ENCODE data around the gene GAS1.

DNA sequence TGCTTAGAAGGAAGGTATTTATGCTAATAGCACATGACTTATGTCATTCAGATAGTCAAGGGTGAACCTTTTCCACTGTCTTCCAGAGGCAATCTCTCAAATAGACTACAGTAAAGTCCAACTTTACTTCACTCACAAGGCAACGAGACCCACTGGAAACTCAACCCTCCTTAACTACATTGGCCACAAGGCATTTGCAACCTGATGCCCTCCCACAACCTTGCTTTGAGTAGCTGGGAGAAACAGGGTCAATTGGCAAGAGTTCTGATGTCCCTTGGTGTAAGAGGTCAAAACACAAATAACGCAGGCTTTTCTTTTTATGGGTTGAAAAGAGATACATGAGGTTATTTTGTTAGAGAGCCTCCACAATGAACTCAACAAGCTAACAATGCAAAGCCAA lies 6.1 kb downstream of the GAS1 start:
- TF ChIP-seq, protein P1, sequence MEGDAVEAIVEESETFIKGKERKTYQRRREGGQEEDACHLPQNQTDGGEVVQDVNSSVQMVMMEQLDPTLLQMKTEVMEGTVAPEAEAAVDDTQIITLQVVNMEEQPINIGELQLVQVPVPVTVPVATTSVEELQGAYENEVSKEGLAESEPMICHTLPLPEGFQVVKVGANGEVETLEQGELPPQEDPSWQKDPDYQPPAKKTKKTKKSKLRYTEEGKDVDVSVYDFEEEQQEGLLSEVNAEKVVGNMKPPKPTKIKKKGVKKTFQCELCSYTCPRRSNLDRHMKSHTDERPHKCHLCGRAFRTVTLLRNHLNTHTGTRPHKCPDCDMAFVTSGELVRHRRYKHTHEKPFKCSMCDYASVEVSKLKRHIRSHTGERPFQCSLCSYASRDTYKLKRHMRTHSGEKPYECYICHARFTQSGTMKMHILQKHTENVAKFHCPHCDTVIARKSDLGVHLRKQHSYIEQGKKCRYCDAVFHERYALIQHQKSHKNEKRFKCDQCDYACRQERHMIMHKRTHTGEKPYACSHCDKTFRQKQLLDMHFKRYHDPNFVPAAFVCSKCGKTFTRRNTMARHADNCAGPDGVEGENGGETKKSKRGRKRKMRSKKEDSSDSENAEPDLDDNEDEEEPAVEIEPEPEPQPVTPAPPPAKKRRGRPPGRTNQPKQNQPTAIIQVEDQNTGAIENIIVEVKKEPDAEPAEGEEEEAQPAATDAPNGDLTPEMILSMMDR (IDR thresholded peaks at IDR 0.05) = no peak
- TF ChIP-seq POLR2AphosphoS5 (IDR thresholded peaks at IDR 0.05; ENCODE audit: low read depth, low read length) (no peak), TCF7L2 (IDR thresholded peaks at IDR 0.05; ENCODE audit: low read depth, low read length) (no peak), SIN3A (IDR thresholded peaks at IDR 0.05; ENCODE audit: borderline replicate concordance, insufficient read depth, low read depth, low read length) (no peak)
- TF ChIP-seq, protein P2, sequence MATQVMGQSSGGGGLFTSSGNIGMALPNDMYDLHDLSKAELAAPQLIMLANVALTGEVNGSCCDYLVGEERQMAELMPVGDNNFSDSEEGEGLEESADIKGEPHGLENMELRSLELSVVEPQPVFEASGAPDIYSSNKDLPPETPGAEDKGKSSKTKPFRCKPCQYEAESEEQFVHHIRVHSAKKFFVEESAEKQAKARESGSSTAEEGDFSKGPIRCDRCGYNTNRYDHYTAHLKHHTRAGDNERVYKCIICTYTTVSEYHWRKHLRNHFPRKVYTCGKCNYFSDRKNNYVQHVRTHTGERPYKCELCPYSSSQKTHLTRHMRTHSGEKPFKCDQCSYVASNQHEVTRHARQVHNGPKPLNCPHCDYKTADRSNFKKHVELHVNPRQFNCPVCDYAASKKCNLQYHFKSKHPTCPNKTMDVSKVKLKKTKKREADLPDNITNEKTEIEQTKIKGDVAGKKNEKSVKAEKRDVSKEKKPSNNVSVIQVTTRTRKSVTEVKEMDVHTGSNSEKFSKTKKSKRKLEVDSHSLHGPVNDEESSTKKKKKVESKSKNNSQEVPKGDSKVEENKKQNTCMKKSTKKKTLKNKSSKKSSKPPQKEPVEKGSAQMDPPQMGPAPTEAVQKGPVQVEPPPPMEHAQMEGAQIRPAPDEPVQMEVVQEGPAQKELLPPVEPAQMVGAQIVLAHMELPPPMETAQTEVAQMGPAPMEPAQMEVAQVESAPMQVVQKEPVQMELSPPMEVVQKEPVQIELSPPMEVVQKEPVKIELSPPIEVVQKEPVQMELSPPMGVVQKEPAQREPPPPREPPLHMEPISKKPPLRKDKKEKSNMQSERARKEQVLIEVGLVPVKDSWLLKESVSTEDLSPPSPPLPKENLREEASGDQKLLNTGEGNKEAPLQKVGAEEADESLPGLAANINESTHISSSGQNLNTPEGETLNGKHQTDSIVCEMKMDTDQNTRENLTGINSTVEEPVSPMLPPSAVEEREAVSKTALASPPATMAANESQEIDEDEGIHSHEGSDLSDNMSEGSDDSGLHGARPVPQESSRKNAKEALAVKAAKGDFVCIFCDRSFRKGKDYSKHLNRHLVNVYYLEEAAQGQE (IDR thresholded peaks at IDR 0.05; ENCODE audit: insufficient read depth in 1 of 2, low read depth in 2 of 2, low read length in 1 of 2) = no peak
